GM12872 (cell line): Measurements from ENCODE around the gene PAGE4.

ENCODE experiments used
- CTCF ChIP-seq: IDR thresholded peaks from 3 replicates; pipeline ENCODE4 v1.5.1; 2011; ENCODE audit warnings: low read depth, mild to moderate bottlenecking, low read length, moderate library complexity; ENCODE audit not compliant: insufficient read depth

PAGE4 gene

GRCh38 chrX:49880668-49881067, 51.6 kb downstream of the PAGE4 start:
- TF ChIP-seq CTCF = no peak
